Thymus (tissue), 11 donors: Measurements from ENCODE around the gene TMEM132D. TPM values are rescaled to one million over a fixed set of nuclear protein-coding genes. Genes with fewer than 3 reads are reported as not detected.

Source experiments
- DNase-seq, 9 donors: peaks; one replicate each; pipeline ENCODE4 v3.0.0-alpha.2; 2013; ENCODE audit warnings: low spot score in 9 of 9, low read depth in 6 of 9, missing footprints in 1 of 9
- H3K27ac ChIP-seq, 2 donors: one replicate each; pipeline ENCODE4 v1.5.1; 2013; ENCODE audit warnings: control low read depth in 1 of 2, low read depth in 1 of 2, low read length in 1 of 2, mild to moderate bottlenecking in 1 of 2, moderate library complexity in 1 of 2
- H3K27me3 ChIP-seq, 2 donors: one replicate each; pipeline ENCODE4 v1.5.1; 2013; ENCODE audit warnings: low read length in 1 of 2; ENCODE audit not compliant: control insufficient read depth in 2 of 2, insufficient read depth in 1 of 2
- H3K36me3 ChIP-seq, 2 donors: one replicate each; pipeline ENCODE4 v1.5.1; 2013; ENCODE audit warnings: low read length in 1 of 2, mild to moderate bottlenecking in 1 of 2, moderate library complexity in 1 of 2; ENCODE audit not compliant: control insufficient read depth in 2 of 2, insufficient read depth in 2 of 2
- H3K4me1 ChIP-seq, 2 donors: one replicate each; pipeline ENCODE4 v1.5.1; 2013; ENCODE audit warnings: low read length in 2 of 2; ENCODE audit not compliant: control insufficient read depth in 2 of 2, insufficient read depth in 2 of 2
- H3K4me3 ChIP-seq, 2 donors: one replicate each; pipeline ENCODE4 v1.5.1; 2013; ENCODE audit warnings: low read length in 2 of 2, control low read depth in 1 of 2, mild to moderate bottlenecking in 1 of 2
- H3K9me3 ChIP-seq, 2 donors: one replicate each; pipeline ENCODE4 v1.5.1; 2013; ENCODE audit warnings: low read length in 1 of 2, mild to moderate bottlenecking in 1 of 2; ENCODE audit not compliant: control insufficient read depth in 2 of 2, insufficient read depth in 1 of 2
- WGBS: extraction: QIAGEN DNeasy Blood & Tissue Kit; methylation state at CpG from one replicate; pipeline ENCODE4 v1.1.7; 2013; 5-methylcytosine and 5-hydroxymethylcytosine counted together
- polyA plus RNA-seq: library from polyadenylated mRNA; stranded (reverse); fragments of 200-250 nt; gene quantifications from one replicate; pipeline ENCODE4 v1.2.3, GENCODE V29; 2013
- total RNA-seq: library from RNA; stranded (reverse); fragments of 120-200 nt; gene quantifications from one replicate; pipeline ENCODE4 v1.2.4, GENCODE V29; 2013
- donor health status: healthy.

TMEM132D gene
- total and polyA plus RNA-seq, 2 donors, result 0.02 TPM; not detected in 1

DNA sequence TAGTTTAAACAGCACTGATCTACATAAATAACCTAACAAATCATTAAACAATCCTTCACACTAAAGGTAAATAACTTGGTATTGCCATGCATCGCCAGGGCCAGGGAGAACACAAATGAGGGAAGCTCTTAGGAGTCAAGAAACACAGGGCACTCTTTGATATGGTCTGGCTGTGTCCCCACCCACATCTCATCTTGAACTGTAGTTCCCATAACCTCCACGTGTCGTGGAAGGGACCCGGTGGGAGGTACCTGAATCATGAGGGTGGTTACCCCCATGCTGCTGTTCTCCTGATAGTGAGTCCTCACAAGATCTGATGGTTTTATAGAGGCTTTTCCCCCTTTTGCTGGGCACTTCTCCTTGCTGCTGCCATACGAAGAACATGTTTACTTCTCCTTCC is 17.3 kb downstream of the TMEM132D start:
- no peaks in the 10 kb centered on the region for H3K36me3 ChIP-seq
- H3K27me3 ChIP-seq, result no peaks in the 10 kb centered on the region
- no peaks in the 10 kb centered on the region for H3K9me3 ChIP-seq
- 78% methylated on average over 5 of the region's 5 CpGs for WGBS
- no peak overlapping the region for H3K27ac ChIP-seq
- DNase-seq, result no peak
- no peaks in the 10 kb centered on the region for H3K4me1 ChIP-seq
- H3K4me3 ChIP-seq, result no peak overlapping the region

DNA sequence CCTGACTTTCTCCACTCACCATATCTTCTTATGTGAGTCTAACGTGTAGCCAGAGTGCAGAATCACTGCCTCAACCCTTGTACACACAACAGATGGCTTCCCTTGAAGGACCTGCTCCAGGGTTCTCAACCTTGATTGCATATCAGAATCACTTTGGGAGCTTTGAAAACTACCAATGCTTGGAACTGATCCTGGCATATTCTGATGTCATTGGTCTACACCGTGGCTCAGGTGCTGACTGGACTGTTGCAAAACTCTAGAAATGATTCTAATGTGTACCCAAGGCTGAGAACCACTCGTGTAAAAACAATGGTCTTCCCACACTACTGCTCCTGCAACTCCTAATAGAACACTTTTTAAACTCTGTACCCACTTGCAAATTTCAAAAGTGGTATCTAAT is 18.5 kb downstream of the TMEM132D start:
- H3K9me3 ChIP-seq, result no peaks in the 10 kb centered on the region
- H3K36me3 ChIP-seq, result no peaks in the 10 kb centered on the region
- no peaks in the 10 kb centered on the region for H3K27me3 ChIP-seq
- 43% methylated on average over 3 of the region's 3 CpGs for WGBS
- H3K27ac ChIP-seq, result no peak overlapping the region
- DNase-seq, result no peak
- no peak overlapping the region for H3K4me3 ChIP-seq
- no peaks in the 10 kb centered on the region for H3K4me1 ChIP-seq

DNA sequence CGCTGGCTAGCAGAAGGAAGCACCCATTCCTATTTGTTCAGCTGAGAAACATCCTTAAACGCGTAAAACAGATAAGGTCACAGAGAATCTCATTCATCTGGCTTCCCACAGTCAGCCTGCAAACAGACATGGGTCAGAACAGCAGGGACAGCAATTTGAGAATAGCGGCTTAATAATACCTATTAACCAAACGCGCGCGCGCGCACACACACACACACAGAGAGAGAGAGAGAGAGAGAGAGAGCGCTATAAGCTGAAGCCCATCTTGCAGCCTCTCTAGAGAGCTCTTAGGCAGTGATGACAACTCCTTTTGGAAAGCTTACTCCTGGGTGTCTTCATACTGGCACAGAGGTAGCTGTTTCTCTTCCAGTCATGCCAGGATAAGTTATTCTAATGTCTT is 26.4 kb downstream of the TMEM132D start:
- DNase-seq, result no peak
- Histone ChIP-seq H3K36me3 (no peaks in the 10 kb centered on the region), H3K27ac (no peak overlapping the region), H3K4me1 (no peaks in the 10 kb centered on the region), H3K9me3 (peaks cover 0 to 4% of the 10 kb centered on the region in 2 donors), H3K4me3 (no peak overlapping the region), H3K27me3 (no peaks in the 10 kb centered on the region)
- whole genome bisulfite sequencing, result 97% methylated on average over 11 of the region's 11 CpGs

DNA sequence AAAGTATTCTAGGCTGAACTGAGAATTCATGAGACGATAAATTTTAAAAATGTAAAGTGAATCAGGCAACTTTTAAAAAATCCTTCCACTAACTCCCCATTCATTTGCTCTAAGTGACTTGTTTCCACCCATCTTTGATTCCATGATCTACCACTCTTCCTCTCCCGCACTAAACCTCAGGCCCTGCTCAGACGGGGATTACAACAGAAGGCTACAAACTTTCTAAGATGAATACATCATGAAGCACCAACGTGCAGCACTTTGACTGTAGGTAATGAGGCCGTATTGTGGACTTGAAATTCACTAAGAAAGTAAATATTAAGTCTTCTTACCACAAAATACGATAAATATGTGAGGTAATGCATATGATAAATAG is 30.0 kb downstream of the TMEM132D start:
- Histone ChIP-seq H3K27ac (no peak overlapping the region), H3K4me3 (no peak overlapping the region), H3K36me3 (no peaks in the 10 kb centered on the region), H3K27me3 (no peaks in the 10 kb centered on the region), H3K9me3 (peaks cover 0 to 4% of the 10 kb centered on the region in 2 donors), H3K4me1 (no peaks in the 10 kb centered on the region)
- 82% methylated on average over 6 of the region's 6 CpGs for WGBS
- no peak for DNase-seq

DNA sequence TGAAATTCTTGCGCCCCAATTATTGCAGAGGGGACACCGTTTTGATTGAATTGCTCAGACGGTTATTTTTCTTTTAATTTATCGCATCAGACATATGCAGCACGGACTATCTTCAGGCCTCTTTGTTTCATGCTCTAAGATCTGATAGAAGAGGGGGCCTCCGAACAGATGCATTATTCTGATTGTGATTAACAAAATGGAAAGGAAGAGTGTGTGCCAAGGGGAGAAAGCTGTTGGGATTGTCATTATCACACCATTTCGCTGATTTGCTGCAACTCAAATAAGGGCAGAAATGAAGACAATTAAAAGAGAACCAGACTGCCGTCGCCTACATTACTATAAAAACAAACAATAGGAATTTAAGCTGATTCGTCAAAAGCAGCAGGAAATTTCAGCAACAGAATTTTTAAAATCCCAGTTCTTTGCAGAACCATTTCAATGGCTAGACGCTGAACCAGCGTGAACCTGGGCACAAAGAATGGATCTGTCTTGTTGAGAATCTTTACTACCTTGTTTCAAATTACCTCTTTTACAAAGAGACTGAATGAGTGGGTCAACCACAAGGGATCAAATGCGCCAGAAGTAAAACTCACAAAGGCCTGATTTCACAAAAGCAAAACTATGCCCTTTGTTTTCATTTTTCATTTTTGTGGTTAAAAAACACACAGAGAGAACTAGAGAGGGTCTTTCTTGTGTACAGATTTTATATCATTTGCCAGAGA is 30.6 kb downstream of the TMEM132D start:
- no peaks in the 10 kb centered on the region for H3K36me3 ChIP-seq
- no peak overlapping the region for H3K4me3 ChIP-seq
- H3K9me3 ChIP-seq, result peaks cover 0 to 4% of the 10 kb centered on the region in 2 donors
- H3K4me1 ChIP-seq, result no peaks in the 10 kb centered on the region
- no peak overlapping the region for H3K27ac ChIP-seq
- H3K27me3 ChIP-seq, result no peaks in the 10 kb centered on the region
- DNase-seq, result no peak
- 74% methylated on average over 13 of the region's 13 CpGs for WGBS

DNA sequence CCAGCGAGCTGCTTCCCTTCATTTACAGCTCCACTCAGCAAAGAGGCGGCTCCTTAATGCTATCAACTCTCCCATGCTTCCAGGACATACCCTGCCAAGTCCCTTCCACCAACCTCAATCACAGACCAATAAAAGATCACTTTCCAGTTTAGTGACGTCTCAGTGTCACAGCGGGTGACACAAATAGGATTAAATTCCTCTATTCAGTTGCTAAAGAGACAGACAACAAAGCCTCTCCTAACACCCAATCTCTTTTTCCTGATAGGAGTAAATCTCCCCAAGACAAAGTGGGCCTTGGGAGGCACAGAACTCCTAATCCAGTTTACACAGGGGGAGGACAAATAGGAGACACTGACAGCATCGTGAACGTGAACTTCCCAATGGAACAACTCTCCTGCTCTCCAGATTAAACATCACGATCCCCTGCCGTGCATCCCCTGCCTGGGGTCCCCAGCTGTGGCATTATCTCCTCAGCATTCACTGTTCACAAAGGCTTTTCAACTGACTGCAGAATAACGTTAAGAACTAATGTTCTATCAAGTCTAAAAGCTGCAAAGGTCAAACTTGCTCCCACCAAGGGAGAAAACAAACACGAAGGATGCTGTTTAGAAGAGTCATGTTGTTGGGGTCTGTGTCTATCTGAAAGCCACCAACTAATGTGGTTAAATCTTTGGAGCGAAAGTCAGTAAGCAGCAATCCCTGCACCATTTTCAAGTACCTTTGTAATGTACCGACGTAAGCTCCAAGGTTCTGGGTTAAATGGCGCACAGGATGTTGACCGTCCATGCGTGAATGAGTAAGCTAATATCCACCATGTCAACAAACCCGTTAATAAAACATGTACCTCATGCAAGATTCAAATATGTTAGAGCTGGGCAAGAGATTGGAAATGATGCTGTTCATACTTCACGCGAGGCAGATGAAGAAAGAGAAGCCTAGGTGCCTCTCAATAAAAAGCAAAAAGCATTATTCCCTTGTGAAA is 31.5 kb downstream of the TMEM132D start:
- no peaks in the 10 kb centered on the region for H3K36me3 ChIP-seq
- no peak overlapping the region for H3K27ac ChIP-seq
- WGBS, result 32% methylated on average over 19 of the region's 19 CpGs
- H3K27me3 ChIP-seq, result no peaks in the 10 kb centered on the region
- H3K9me3 ChIP-seq, result peaks cover 0 to 4% of the 10 kb centered on the region in 2 donors
- DNase-seq, result no peak
- H3K4me1 ChIP-seq, result no peaks in the 10 kb centered on the region
- H3K4me3 ChIP-seq, result no peak overlapping the region

DNA sequence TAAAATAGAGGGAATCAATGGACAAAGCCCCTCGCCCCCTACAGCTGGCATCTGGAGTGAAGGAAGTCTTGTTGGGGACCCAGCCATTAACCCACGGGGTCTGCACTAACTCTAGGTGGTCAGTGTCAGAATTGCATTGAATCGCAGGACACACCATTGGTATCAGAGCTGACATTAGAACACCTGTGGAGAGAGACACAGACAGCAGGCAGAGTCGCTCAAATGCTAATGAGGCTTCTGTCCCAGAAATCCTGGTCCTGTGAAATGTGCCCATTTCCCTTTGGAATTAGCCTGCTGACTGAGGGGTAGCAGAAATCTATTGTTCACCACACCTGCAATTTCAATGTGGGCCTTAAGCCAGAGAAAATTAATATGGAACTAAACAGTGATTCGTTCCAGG is 33.0 kb downstream of the TMEM132D start:
- WGBS, result 69% methylated on average over 5 of the region's 5 CpGs
- H3K4me3 ChIP-seq, result no peak overlapping the region
- H3K27ac ChIP-seq, result no peak overlapping the region
- H3K9me3 ChIP-seq, result peaks cover 0 to 4% of the 10 kb centered on the region in 2 donors
- H3K27me3 ChIP-seq, result no peaks in the 10 kb centered on the region
- no peaks in the 10 kb centered on the region for H3K36me3 ChIP-seq
- DNase-seq, result no peak
- no peaks in the 10 kb centered on the region for H3K4me1 ChIP-seq

DNA sequence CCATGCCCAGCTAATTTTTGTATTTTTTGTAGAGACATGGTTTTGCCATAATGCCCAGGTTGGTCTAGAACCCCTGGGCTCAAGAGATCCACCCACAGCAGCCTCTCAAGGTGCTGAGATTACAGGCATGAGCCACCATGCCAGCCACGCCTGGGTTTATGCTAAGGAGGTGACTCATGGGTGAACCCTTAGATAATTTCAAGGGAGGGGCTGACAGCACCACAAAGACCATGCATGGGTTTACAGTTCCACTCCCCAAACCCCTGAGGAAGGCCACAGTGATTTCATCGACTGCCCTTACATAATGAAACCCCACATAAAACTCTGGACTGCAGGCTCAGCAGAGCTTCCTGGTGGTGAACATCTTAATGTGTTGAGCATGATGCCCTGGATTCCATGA is 33.7 kb downstream of the TMEM132D start:
- Histone ChIP-seq H3K4me3 (no peak overlapping the region), H3K9me3 (peaks cover 0 to 4% of the 10 kb centered on the region in 2 donors), H3K4me1 (no peaks in the 10 kb centered on the region), H3K27me3 (no peaks in the 10 kb centered on the region), H3K36me3 (no peaks in the 10 kb centered on the region), H3K27ac (no peak overlapping the region)
- WGBS, result 88% methylated on average over 2 of the region's 2 CpGs
- no peak for DNase-seq

DNA sequence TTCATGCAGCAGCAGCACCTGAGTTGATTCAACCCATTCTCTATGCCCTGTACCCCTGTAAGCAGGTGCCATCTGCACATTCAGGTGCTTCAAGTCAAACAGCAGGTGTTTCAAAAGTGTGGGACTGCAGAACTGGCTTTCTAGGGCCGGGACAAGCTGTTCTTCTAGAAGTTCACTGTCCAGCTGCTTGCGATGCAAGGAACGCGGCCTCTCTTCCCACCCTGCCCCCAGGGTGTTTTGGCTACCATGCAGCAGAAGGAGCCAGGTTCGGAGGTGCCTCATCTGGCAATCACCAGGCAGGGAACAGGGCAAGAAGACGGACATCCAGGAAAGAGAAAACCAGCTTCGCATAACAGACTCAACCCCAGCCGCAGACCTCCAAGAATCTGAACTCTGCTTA is 35.2 kb downstream of the TMEM132D start:
- Histone ChIP-seq H3K27ac (no peak overlapping the region), H3K4me3 (no peak overlapping the region), H3K27me3 (no peaks in the 10 kb centered on the region), H3K4me1 (no peaks in the 10 kb centered on the region), H3K36me3 (no peaks in the 10 kb centered on the region), H3K9me3 (peaks cover 0 to 7% of the 10 kb centered on the region in 2 donors)
- WGBS, result 90% methylated on average over 8 of the region's 8 CpGs
- no peak for DNase-seq
